Stimulated activated CD4-positive, alpha-beta T cell treated with anti-CD3 and anti-CD28 coated beads, Interleukin-15, amount 100 ng/mL, for 24 hours (primary cell): ENCODE results near the gene PSTPIP1.

Experiments
- DNase-seq: peaks from one replicate; pipeline ENCODE4 v3.0.0-alpha.2; 2020

The PSTPIP1 gene

GRCh38 chr15:77020348-77021087 is 25.6 kb downstream of the PSTPIP1 start:
- no peak for DNase-seq

DNA sequence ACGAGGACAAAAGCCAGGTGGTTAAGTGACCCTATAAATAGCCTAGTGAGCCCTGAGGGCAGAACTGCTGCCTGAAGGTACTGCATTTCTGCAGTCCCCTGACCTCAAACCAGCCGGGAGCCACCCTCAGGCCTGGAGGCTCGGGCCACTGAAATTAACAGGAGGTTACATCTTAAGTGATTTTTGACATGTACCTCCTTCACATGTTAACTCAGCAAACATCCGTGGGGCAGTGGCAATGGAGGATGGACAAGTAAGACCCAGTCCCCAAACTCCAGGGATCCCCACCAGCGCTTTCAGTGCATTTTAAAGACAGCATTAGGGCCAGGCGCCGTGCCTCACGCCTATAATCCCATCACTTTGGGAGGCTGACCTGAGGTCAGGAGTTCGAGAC is 26.2 kb downstream of the PSTPIP1 start:
- DNase-seq: no peak

- peak; percentile 70 for DNase-seq
These were observed 27.0 kb downstream of the PSTPIP1 start for GRCh38 chr15:77021803-77022381.

GRCh38 chr15:77022646-77023575 is 28.0 kb downstream of the PSTPIP1 start:
- DNase-seq: no peak

DNA sequence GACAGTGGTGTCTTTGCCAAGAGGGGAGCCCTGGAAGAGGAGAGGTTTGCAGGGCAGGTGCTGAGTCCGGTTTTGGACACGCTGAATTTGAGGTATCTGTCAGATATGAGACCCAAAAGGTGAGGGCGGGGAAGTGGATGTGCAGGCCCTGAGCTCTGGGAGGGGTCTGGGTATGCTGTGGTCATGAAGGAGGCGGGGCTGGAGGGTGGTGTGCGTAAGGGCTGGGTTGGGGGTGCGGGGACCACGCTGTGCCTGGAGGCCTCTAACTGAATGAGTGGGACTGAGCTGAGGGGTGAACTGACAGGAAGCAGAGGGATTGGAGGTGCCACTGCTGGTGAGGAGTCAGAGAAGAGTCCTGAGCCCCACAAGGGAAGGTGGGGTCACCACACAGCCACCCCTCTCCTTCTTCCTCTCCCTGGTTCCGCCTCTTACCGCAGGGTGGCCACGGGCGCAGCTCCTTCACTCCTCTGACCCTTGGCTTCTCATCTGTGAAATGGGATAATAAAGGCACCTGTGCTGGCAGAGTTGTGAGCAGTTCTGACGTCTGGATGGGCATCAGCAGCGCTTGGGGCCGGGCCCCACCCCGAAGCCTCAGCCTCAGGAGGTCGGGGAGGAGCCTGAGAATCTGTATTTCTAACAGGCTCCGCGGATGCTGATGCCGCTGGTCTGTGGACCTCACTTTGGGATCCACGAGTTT is 28.8 kb downstream of the PSTPIP1 start:
- DNase-seq: no peak

DNA sequence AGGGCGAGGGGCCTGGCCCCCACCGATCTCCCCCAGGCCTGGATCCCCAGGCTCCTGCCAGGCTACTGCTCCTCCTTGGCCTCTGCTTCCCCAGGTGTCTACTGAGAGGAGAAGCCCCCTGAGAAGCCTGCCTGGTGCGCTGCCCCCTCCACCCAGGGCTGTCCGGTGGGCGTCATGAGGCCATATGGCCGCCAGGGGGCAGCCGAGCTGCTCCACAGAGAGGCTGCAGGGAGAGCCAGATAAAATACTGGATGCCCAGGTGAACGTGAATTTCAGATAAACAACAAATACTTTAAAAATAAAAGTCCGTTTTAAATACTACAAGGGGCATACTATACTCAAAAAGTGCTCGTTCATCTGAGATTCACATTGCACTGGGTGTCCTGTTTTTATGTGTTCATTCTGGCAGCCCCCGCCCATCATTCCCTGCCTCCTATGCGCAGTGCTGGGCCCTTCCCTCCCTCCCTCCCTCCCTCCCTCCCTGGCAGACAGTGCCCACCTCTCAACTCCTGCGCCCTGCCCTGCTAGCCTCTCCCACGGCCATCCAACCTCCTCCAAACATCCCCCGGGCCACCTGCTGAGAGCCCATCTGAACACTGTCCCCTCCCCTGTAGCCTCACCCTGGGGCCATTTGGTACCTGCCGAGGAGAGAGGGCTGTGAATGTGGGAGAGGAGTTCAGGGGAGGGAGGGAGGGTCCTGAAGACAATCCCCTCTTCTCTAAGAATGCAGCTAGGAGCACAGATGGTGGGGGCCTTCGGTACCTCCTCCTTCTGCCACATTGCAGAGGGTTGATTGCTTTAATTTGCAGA is 29.6 kb downstream of the PSTPIP1 start:
- DNase-seq: peak; percentile 77

- peak; percentile 1 for DNase-seq
These were observed 30.4 kb downstream of the PSTPIP1 start for GRCh38 chr15:77025083-77025901.

DNA sequence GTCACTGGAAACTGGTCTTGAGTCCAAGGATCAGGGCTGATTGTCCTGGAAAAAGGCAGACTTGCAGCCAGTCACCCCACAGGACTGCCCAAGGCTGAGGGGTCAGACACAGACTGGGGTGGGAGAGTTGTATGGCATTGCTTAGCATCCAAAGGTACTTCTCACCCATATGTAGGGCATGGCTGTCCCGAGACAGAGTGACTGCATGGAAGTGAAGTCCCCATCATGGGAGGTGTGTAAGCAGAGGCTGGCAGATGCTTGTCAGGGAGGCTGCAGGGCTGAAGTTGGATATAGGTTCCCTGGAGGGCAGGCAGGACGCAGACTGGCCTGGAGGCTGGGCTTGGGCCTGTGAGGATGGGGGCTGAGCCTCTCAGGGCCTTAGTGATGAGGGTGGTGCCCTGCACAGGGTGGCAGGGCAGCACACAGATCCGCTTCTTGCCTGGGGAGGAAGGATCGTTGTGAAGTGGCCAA is 31.1 kb downstream of the PSTPIP1 start:
- peak; percentile 1 for DNase-seq

DNA sequence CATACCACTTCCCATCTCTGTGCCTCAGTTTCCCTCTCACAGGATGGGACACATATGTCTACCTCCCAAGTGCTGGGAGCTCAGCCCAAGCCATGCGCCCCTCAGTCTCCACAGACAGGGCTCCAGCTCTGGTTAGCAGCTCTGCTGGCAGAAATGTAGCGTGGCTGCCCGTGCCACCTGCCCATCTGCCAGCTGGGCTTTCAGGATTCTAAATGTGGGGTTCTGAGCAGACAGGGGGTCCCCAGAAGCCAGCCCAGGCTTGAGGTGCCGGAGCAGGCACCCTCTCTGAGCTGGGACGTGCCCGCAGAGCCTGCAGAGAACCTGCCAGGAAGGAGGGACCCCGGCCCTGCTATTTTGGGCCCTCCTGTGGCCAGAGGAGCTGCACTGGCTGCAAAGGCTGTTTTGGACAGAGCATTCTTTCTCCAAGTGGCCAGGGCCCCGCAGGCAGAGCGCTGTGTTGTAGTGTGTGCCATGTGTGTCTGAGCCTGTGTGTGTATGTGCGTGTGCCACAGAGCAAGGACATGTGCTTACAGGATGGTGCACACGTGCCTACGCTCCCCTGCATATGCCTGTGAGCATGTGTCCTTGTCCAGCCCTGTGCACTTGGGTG is 31.7 kb downstream of the PSTPIP1 start:
- DNase-seq: peak; percentile 0

- peak; percentile 1 for DNase-seq
These were observed 32.3 kb downstream of the PSTPIP1 start for GRCh38 chr15:77027111-77027696.

GRCh38 chr15:77027697-77028450 is 32.9 kb downstream of the PSTPIP1 start:
- peak; percentile 2 for DNase-seq

DNA sequence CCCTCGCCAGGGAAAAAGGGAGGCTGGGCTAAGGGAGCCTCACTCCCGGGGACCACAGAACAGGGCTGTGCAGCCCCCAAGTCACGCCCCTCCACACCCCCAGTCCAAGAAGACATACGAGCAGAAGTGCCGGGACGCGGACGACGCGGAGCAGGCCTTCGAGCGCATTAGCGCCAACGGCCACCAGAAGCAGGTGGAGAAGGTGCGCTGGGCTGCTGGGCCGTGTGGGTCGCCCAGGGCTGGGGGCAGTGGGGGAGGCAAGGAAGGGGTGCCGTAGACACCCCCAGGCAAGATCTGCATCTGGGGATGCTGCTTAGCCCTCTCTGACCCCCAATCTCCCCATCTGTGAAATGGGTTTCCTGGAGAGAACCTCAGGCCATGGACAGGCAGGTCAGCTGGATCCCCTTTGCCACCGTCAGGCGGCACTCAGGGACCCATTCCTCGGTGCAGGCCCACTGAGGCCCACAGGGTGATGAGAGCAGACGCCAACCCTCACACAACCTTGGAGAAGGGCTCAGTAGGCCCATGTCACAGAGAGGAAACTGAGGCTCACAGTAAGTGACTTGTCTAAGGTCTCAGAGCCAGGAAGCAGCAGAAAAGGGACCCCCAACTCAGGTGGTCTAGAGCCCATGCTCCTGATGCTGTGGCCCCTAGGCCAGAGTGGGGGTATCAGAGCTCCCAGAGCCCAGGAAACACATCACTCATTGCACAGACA is 33.7 kb downstream of the PSTPIP1 start:
- peak; percentile 1 for DNase-seq

- peak; percentile 1 for DNase-seq
These were observed 34.5 kb downstream of the PSTPIP1 start for GRCh38 chr15:77029166-77030047.

GRCh38 chr15:77030048-77030927 is 35.4 kb downstream of the PSTPIP1 start:
- DNase-seq: peak; percentile 21

DNA sequence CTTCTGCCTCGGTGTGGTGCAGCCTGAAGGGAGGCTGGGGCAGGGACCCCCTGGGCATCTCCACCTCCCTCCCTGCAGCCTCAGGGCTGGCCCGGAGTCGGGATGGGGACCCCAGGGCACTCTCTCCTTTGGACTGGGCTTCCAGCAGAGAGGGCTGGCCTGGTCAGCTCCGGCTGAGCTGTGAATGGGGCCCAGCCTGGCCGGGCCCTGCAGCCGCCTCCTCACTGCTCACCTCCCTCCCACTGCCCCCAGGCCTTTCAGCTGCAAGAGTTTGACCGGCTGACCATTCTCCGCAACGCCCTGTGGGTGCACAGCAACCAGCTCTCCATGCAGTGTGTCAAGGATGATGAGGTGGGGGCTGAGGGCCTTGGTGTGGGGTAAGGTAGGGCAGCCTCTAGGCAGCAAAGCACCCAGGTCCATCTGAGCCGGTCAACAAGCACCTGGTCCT is 36.0 kb downstream of the PSTPIP1 start:
- DNase-seq: peak; percentile 1

DNA sequence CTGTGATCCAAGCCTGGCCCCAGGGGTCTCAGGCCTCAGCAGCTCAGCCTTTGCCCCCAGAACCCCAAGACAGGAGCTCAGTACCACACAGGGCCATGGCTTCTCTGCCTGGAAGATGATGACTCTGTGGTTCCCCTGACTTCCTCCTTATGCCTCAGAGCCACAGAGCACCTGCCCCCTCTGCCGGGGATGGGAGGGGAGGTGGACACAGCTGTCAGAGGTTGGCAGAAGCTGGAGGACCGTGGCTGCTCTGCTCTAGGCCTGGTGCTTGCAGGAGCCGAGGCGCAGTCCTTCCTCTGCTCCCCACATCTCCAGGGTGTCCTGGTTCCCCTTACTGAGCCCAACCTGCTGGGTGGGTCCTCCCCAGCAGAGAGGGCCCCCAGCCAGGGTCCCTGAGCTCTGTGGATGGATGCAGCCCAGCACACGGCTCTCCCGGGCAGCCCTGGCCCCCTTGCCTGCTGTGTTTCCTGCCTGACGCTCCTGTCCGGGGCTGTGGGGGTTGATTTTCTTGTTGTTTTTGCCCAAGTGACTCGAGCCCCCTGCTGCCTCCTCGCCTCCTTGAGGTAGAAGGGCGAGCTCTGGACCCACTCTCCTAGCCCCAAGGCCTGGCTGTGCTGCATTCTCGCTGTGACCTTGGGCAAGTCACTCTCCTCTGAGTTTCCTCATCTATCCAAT is 36.6 kb downstream of the PSTPIP1 start:
- peak; percentile 27 for DNase-seq
